Endothelial cell of umbilical vein (primary cell): ENCODE results near the gene TSHZ1. TPM values are rescaled to one million over a fixed set of nuclear protein-coding genes. Genes with fewer than 3 reads are reported as not detected.
"Not testable (repeated sequence)": the region's sequence is repeated elsewhere in the genome, so short reads cannot be mapped to it uniquely, and the experiment has no call there.

Source experiments
- BruUV-seq: library from RNA; stranded (reverse); fragments of 400-500 nt; replicated peaks from 2 replicates; lab custom pipeline; 2021; lab: Mats Ljungman, UMichigan
- CTCF ChIA-PET: fragments of 300-600, 350-600 bp; sonication (Branson Sonifier 250); formaldehyde crosslinking; loops from one replicate; lab custom pipeline; 2021; ENCODE audit warnings: antibody characterized with exemption, inconsistent platforms; lab: Charles Lee
- POLR2A ChIA-PET: fragments of 300-600, 350-600 bp; sonication (Branson Sonifier 250); formaldehyde crosslinking; loops from one replicate; lab custom pipeline; 2021; ENCODE audit warnings: antibody characterized with exemption, inconsistent platforms; lab: Charles Lee
- DNase-seq: peaks from one replicate; pipeline ENCODE4 v3.0.0-alpha.2; 2011; ENCODE audit warnings: low read depth, low spot score
- FAIRE-seq: peaks from 2 replicates; lab custom pipeline; 2011; peaks lifted over from hg19 to GRCh38; lab: Jason Lieb, UNC
- H2AFZ ChIP-seq: 2 replicates; pipeline ENCODE4 v1.6.0; 2012; ENCODE audit warnings: low read depth, low read length, control low read depth, inconsistent platforms
- H3K27ac ChIP-seq: 2 replicates; pipeline ENCODE4 v1.5.1; 2011; ENCODE audit warnings: low read depth, mild to moderate bottlenecking, control low read depth, low read length, moderate library complexity; ENCODE audit not compliant: insufficient read depth
- H3K27me3 ChIP-seq, 2 experiments: 2 replicates each; pipeline versions ENCODE4 v1.6.0 to v1.6.1; 2011; ENCODE audit warnings: low read length in 2 of 2, mixed read lengths in 1 of 2; ENCODE audit not compliant: control insufficient read depth in 2 of 2, insufficient read depth in 2 of 2
- H3K36me3 ChIP-seq, 2 experiments: 2 replicates in 1 of 2; 3 replicates in 1 of 2; pipeline ENCODE4 v1.5.1; 2011; ENCODE audit warnings: low read length in 2 of 2, mild to moderate bottlenecking in 1 of 2, moderate library complexity in 1 of 2; ENCODE audit not compliant: control insufficient read depth in 2 of 2, insufficient read depth in 2 of 2; ENCODE audit errors: extremely low read depth in 1 of 2
- H3K4me1 ChIP-seq: 3 replicates; pipeline ENCODE4 v1.5.1; 2011; ENCODE audit warnings: mild to moderate bottlenecking, low read length; ENCODE audit not compliant: control insufficient read depth, insufficient read depth; ENCODE audit errors: extremely low read depth
- H3K4me2 ChIP-seq: 2 replicates; pipeline ENCODE4 v1.6.1; 2011; ENCODE audit warnings: low read length, control low read depth, mixed read lengths; ENCODE audit not compliant: insufficient read depth
- H3K4me3 ChIP-seq, 3 experiments: fragments of 200-600 bp in 1 of 3; sonication (generic), shearing (Covaris generic) in 1 of 3; replicated peaks in 1 of 3; 2 replicates each; pipeline ENCODE4 v1.5.1; 2011 to 2016; ENCODE audit warnings: control low read depth in 3 of 3, low read length in 3 of 3, mild to moderate bottlenecking in 2 of 3, inconsistent platforms in 1 of 3, low read depth in 1 of 3, moderate library complexity in 1 of 3; ENCODE audit not compliant: insufficient read depth in 1 of 3
- H3K79me2 ChIP-seq: 2 replicates; pipeline ENCODE4 v1.6.0; 2012; ENCODE audit warnings: low read length, inconsistent platforms; ENCODE audit not compliant: control insufficient read depth, insufficient read depth
- H3K9ac ChIP-seq: replicated peaks from 2 replicates; pipeline ENCODE3; 2011; ENCODE audit warnings: low read length, control low read depth; ENCODE audit not compliant: insufficient read depth; ENCODE audit errors: extremely low read depth
- H3K9me1 ChIP-seq: replicated peaks from 3 replicates; pipeline ENCODE4 v1.6.0; 2011; ENCODE audit warnings: mild to moderate bottlenecking, low read length; ENCODE audit not compliant: control insufficient read depth, insufficient read depth; ENCODE audit errors: extremely low read depth
- H3K9me3 ChIP-seq: replicated peaks from 2 replicates; pipeline ENCODE4 v1.5.1; 2012; ENCODE audit warnings: low read length, inconsistent platforms; ENCODE audit not compliant: control insufficient read depth, insufficient read depth
- H4K20me1 ChIP-seq: replicated peaks from 2 replicates; pipeline ENCODE3; 2011; ENCODE audit warnings: mild to moderate bottlenecking, low read length; ENCODE audit not compliant: control insufficient read depth, insufficient read depth; ENCODE audit errors: extremely low read depth
- CTCF ChIP-seq, 2 donors: IDR thresholded peaks; 1 replicate in 1 of 2; 2 replicates in 1 of 2; pipeline ENCODE4 v1.5.1; 2011; ENCODE audit warnings: low read length in 2 of 2, mild to moderate bottlenecking in 2 of 2, moderate library complexity in 2 of 2, control low read depth in 1 of 2, inconsistent platforms in 1 of 2, low read depth in 1 of 2; ENCODE audit not compliant: insufficient read depth in 1 of 2; ENCODE audit errors: extremely low read depth in 1 of 2
- EZH2 ChIP-seq: IDR thresholded peaks from 2 replicates; pipeline ENCODE4 v1.6.1; 2012; ENCODE audit warnings: borderline replicate concordance, low read depth, mild to moderate bottlenecking, moderate library complexity, low read length, inconsistent platforms; ENCODE audit not compliant: severe bottlenecking
- FOS ChIP-seq: IDR thresholded peaks from 2 replicates; pipeline ENCODE4 v1.6.1; 2011; ENCODE audit warnings: mild to moderate bottlenecking, low read length, moderate library complexity, borderline replicate concordance; ENCODE audit not compliant: insufficient read depth
- GATA2 ChIP-seq: IDR thresholded peaks from 2 replicates; pipeline ENCODE4 v1.7.0; 2011; ENCODE audit warnings: low read depth, mild to moderate bottlenecking, moderate library complexity, mixed read lengths, low read length; ENCODE audit not compliant: insufficient read length, insufficient read depth
- JUN ChIP-seq: IDR thresholded peaks from 2 replicates; pipeline ENCODE4 v1.6.1; 2011; ENCODE audit warnings: borderline replicate concordance, low read depth; ENCODE audit not compliant: insufficient read length, insufficient read depth
- MYC ChIP-seq: IDR thresholded peaks from one replicate; pipeline ENCODE4 v1.6.1; 2011; ENCODE audit warnings: mild to moderate bottlenecking, low read depth, low read length
- POLR2A ChIP-seq: IDR thresholded peaks from 2 replicates; pipeline ENCODE4 v1.6.1; 2012; ENCODE audit warnings: low read depth, mild to moderate bottlenecking, control low read depth, low read length
- POLR2AphosphoS5 ChIP-seq: IDR thresholded peaks from 2 replicates; pipeline ENCODE4 v1.6.1; 2012; ENCODE audit warnings: low read depth, mild to moderate bottlenecking, control low read depth, low read length, moderate library complexity; ENCODE audit not compliant: insufficient read depth
- dilution Hi-C: fragments of 300-500 bp; cut with MboI; formaldehyde crosslinking; loops from one replicate; pipeline ENCODE4 v1.15.0; 2019; ENCODE audit warnings: low sequenced_read_pairs; ENCODE audit not compliant: extremely low pct_ligation_motif_present
- intact Hi-C: fragments of 100-400 bp; cut with micrococcal nuclease; formaldehyde crosslinking; loops from one replicate; pipeline ENCODE4 v1.10.0; 2022
- polyA plus RNA-seq, 4 experiments: library from polyadenylated mRNA; depleted of rRNA in 3 of 4; stranded (reverse) in 3 of 4; unstranded in 1 of 4; fragments of >200 nt; gene quantifications; 2 replicates each; pipeline versions ENCODE4 v1.2.1 to v1.2.3, GENCODE V29; 2011 to 2012; ENCODE audit warnings: missing spikeins in 1 of 4
- total RNA-seq: library from RNA; stranded (reverse); gene quantifications from 2 replicates; pipeline ENCODE4 v1.2.3, GENCODE V29; 2021
- TF ChIP-seq, protein P1 (sequence below): IDR thresholded peaks from 2 replicates; pipeline ENCODE4 v1.6.1; 2011; ENCODE audit not compliant: insufficient read depth, insufficient read length

TSHZ1 gene
- total and polyA plus RNA-seq, 2 donors (not counting 3 experiments of a cell fraction or from before 2014, with no cell fraction given) = 4.2 to 10.2 TPM

GRCh38 chr18:75324686-75325257 is 114.2 kb downstream of the TSHZ1 start:
- Histone ChIP-seq H3K79me2 (no peaks in the 10 kb centered on the region), H3K9ac (no peak overlapping the region), H3K9me1 (no peaks in the 10 kb centered on the region), H3K27me3 (peaks cover 0 to 3% of the 10 kb centered on the region in 2 experiments), H3K36me3 (no peaks in the 10 kb centered on the region), H3K4me2 (no peak overlapping the region), H2AFZ (no peak overlapping the region), H4K20me1 (no peaks in the 10 kb centered on the region), H3K27ac (no peak overlapping the region), H3K9me3 (no peaks in the 10 kb centered on the region), H3K4me1 (no peaks in the 10 kb centered on the region), H3K4me3 (no peak overlapping the region)
- intact Hi-C loops (no loop called here), dilution Hi-C loops (no loop called here)
- CTCF ChIA-PET = no interaction called here
- no peak for DNase-seq
- FAIRE-seq = no peak
- POLR2A ChIA-PET = no interaction called here
- BruUV-seq = no TSS peak
- TF ChIP-seq POLR2A = no peak
- no peak for TF ChIP-seq CTCF (IDR thresholded peaks at IDR 0.05; ENCODE audit: extremely low read depth in 1 of 2, insufficient read depth in 1 of 2, low read depth in 1 of 2, low read length in 2 of 2)
- TF ChIP-seq GATA2 = no peak
- no peak for TF ChIP-seq JUN
- no peak for TF ChIP-seq EZH2
- TF ChIP-seq POLR2AphosphoS5 = no peak
- TF ChIP-seq MYC = no peak
- TF ChIP-seq, protein P1, sequence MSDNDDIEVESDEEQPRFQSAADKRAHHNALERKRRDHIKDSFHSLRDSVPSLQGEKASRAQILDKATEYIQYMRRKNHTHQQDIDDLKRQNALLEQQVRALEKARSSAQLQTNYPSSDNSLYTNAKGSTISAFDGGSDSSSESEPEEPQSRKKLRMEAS = no peak
- TF ChIP-seq FOS = no peak

DNA sequence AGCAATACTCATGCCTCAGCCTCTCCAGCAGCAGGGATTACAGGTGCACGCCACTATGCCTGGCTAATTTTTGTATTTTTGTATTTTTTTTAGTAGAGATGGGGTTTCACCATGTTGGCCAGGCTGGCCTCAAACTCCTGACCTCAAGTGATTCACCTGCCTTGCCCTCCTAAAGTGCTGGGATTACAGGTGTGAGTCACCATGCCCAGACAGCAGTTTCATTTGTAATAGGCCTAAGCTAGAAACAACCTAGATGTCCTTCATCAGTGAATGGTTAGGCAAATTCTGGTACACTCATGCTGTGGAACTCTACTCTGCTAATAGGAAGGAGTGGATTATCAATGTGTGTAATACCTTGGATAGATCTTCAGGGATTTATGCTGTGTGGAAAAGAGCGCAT is 119.2 kb downstream of the TSHZ1 start:
- BruUV-seq, H3K9ac ChIP-seq, H3K79me2 ChIP-seq, CTCF ChIA-PET, FAIRE-seq, DNase-seq, H2AFZ ChIP-seq, H3K4me3 ChIP-seq, H4K20me1 ChIP-seq, H3K36me3 ChIP-seq, H3K27me3 ChIP-seq, H3K4me2 ChIP-seq, dilution Hi-C loops, POLR2A ChIA-PET, intact Hi-C loops, H3K4me1 ChIP-seq, H3K9me3 ChIP-seq, H3K27ac ChIP-seq, H3K9me1 ChIP-seq: not testable (repeated sequence)
